Stomach smooth muscle (tissue), 2 donors: Measurements from ENCODE around the gene HPCAL1.

Experiments
- H3K27ac ChIP-seq: one replicate; pipeline ENCODE4 v1.7.0; 2013; ENCODE audit warnings: mild to moderate bottlenecking, low read length, inconsistent platforms
- H3K27me3 ChIP-seq, 2 donors: one replicate each; pipeline ENCODE4 v1.7.0; 2013; ENCODE audit warnings: low read length in 2 of 2; ENCODE audit not compliant: insufficient read depth in 2 of 2, control insufficient read depth in 1 of 2
- H3K36me3 ChIP-seq, 2 donors: one replicate each; pipeline ENCODE4 v1.7.0; 2013; ENCODE audit warnings: low read length in 2 of 2; ENCODE audit not compliant: control insufficient read depth in 2 of 2, insufficient read depth in 2 of 2
- H3K4me1 ChIP-seq: one replicate; pipeline ENCODE4 v1.7.0; 2013; ENCODE audit warnings: low read length; ENCODE audit not compliant: control insufficient read depth, insufficient read depth
- H3K4me3 ChIP-seq, 2 donors: one replicate each; pipeline ENCODE4 v1.7.0; 2013; ENCODE audit warnings: low read length in 2 of 2
- H3K9ac ChIP-seq, 2 donors: one replicate each; pipeline ENCODE4 v1.7.0; 2013; ENCODE audit warnings: low read length in 2 of 2, mild to moderate bottlenecking in 1 of 2
- H3K9me3 ChIP-seq, 2 donors: one replicate each; pipeline ENCODE4 v1.7.0; 2013; ENCODE audit warnings: low read length in 2 of 2; ENCODE audit not compliant: control insufficient read depth in 2 of 2
- donor health status: healthy.
- donor health status: Pancreatic carcinoma.

Gene HPCAL1

DNA sequence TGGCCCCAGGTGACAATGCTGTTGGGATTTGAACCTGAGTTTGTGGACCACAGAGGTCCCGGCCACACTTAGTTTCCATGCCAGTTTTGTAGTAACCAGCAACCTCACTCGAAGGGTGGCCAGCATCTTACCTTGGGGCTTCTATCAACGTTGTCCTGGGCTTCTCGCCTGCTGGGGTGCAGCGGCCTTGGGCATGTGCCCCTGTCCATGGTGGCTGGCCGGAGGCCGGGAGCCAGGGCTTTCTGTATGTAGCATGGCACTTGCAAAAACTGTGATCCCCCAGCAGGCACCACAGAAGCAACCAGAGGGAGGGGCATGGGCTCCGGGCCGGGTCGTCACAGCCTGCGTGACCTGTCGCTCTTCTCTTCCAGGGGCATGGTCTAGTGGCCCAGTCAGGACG is 93.8 kb downstream of the HPCAL1 start:
- no peak overlapping the region for H3K4me3 ChIP-seq
- no peaks in the 10 kb centered on the region for H3K27me3 ChIP-seq
- no peak overlapping the region for H3K9ac ChIP-seq
- H3K9me3 ChIP-seq = no peaks in the 10 kb centered on the region
- H3K27ac ChIP-seq = no peak overlapping the region
- peaks cover 8% of the 10 kb centered on the region for H3K4me1 ChIP-seq
- H3K36me3 ChIP-seq = peaks cover 0 to 2% of the 10 kb centered on the region in 2 donors

DNA sequence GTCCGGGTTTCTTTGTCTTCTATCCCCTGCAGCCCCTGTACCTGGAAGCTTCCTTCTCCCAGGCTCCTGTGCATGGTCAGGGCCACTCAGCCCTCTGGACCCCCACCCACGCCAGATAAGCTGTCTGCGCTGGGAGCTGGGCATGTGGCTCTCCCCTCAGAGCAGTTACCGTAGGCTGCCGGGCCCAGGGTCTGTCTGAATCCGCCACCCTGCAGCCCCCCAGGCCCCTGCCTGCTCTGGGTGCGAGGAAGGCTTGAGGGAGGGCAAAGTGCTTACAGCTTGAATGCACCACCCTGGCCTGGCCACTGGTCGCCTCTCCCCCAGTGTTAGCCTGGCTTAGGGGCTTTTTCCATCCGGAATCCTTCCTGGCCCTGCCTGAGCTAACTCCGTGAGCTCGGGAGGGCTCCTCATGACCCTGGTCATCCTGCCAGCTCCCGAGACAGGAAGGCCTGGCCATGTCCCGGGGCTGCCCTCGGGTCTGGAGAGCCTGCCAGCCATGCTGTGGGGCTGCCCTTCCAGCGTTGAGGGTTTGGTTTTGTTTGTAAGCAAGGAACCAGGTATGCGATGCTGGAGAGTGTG is 94.7 kb downstream of the HPCAL1 start:
- no peak overlapping the region for H3K27ac ChIP-seq
- no peaks in the 10 kb centered on the region for H3K27me3 ChIP-seq
- H3K4me1 ChIP-seq = peaks cover 13% of the 10 kb centered on the region
- no peak overlapping the region for H3K9ac ChIP-seq
- peaks cover 0 to 2% of the 10 kb centered on the region in 2 donors for H3K36me3 ChIP-seq
- H3K4me3 ChIP-seq = no peak overlapping the region
- no peaks in the 10 kb centered on the region for H3K9me3 ChIP-seq

- Histone ChIP-seq H3K27ac (no peak overlapping the region), H3K9ac (no peak overlapping the region), H3K9me3 (no peaks in the 10 kb centered on the region), H3K4me1 (peaks cover 15% of the 10 kb centered on the region), H3K4me3 (no peak overlapping the region), H3K27me3 (no peaks in the 10 kb centered on the region), H3K36me3 (peaks cover 0 to 2% of the 10 kb centered on the region in 2 donors)
These were observed 95.2 kb downstream of the HPCAL1 start for GRCh38 chr2:10397878-10398277.

DNA sequence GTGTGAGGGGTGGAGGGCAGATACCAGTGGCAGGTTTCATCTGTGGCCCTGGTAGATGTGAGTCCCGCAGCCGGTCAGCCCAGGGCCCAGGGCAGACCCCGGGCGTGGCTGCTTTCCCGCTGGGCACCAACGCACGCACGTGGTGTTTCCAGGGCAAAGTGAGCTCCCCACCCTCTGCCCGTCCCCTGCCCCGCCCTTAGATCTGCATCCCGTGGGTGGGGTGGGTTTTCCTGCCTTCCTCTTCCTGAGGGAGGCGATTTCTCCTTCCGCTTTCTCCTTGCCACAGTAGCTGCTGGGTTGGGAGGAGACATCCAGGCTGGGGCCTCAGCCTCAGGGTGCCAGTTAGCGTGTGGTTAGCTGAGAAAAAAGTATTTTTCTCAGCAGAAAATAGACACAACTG is 95.8 kb downstream of the HPCAL1 start:
- H3K9ac ChIP-seq = no peak overlapping the region
- H3K27ac ChIP-seq = no peak overlapping the region
- peaks cover 0 to 2% of the 10 kb centered on the region in 2 donors for H3K36me3 ChIP-seq
- H3K4me1 ChIP-seq = peaks cover 15% of the 10 kb centered on the region
- no peaks in the 10 kb centered on the region for H3K27me3 ChIP-seq
- no peak overlapping the region for H3K4me3 ChIP-seq
- no peaks in the 10 kb centered on the region for H3K9me3 ChIP-seq

DNA sequence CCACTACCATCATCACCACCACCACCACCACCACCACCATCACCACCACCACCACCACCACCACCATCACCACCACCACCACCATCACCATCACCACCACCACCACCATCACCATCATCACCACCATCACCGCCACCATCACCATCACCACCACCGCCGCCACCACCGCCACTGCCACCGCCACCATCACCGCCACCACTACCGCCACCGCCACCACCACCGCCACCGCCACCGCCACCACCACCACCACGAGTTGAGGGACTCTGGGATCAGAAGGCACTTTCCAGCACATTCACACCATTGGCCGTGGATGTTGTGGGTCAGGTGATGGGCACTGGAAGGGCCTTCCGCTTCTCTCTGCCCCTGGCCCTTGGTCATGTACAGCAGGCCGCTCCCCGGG is 96.7 kb downstream of the HPCAL1 start:
- H3K27ac ChIP-seq = no peak overlapping the region
- H3K4me3 ChIP-seq = no peak overlapping the region
- H3K27me3 ChIP-seq = no peaks in the 10 kb centered on the region
- peaks cover 0 to 2% of the 10 kb centered on the region in 2 donors for H3K36me3 ChIP-seq
- peaks cover 21% of the 10 kb centered on the region for H3K4me1 ChIP-seq
- no peaks in the 10 kb centered on the region for H3K9me3 ChIP-seq
- no peak overlapping the region for H3K9ac ChIP-seq

DNA sequence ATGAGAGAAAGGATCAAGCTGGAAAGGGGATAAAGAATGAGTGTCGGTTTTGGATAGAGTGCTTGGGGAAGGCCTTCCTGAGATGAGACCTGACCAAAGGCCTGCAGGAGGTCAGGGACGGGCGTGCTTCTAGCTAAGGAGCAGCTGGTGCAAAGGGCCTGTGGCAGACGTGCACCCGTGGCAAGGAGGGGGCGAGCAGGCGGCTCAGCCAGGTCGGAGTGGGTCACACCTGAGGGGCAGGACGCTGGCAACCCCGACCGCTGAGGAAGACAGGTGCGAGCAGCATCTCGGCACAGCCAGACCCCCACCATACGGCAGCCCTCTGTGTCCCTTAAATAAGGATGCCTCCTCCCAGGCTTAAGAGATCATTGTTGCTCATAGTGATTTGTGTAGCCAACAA is 97.3 kb downstream of the HPCAL1 start:
- Histone ChIP-seq H3K4me1 (peaks cover 27% of the 10 kb centered on the region), H3K36me3 (peaks cover 0 to 2% of the 10 kb centered on the region in 2 donors), H3K27ac (peak overlapping the region; percentile 24)

DNA sequence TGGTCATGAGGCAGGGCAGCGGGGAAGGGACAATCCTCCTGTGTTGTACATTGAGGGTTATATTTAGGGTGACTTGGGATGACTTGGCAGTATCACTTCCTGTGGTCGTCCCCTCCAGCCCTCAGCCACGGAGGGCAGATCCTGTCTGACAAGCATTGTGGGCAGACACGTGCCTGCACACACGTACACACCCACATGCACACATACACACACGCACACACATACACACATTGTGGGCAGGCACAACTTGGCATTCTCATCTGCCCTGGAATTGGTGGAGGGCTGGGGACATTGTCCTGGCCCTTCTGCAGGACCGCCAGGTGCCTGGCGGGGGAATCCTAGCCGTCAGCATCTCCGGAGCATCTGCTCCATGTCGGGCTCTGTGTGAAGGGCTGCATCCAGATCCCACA is 97.9 kb downstream of the HPCAL1 start:
- Histone ChIP-seq H3K9ac (no peak overlapping the region), H3K4me1 (peaks cover 33% of the 10 kb centered on the region), H3K36me3 (peaks cover 0 to 2% of the 10 kb centered on the region in 2 donors), H3K27ac (peak overlapping the region; percentile 24), H3K4me3 (no peak overlapping the region), H3K27me3 (no peaks in the 10 kb centered on the region), H3K9me3 (no peaks in the 10 kb centered on the region)

More for the DNA sequence above, 97.3 kb downstream of the HPCAL1 start:
- Histone ChIP-seq H3K9me3 (no peaks in the 10 kb centered on the region), H3K9ac (no peak overlapping the region), H3K4me3 (no peak overlapping the region), H3K27me3 (no peaks in the 10 kb centered on the region)

DNA sequence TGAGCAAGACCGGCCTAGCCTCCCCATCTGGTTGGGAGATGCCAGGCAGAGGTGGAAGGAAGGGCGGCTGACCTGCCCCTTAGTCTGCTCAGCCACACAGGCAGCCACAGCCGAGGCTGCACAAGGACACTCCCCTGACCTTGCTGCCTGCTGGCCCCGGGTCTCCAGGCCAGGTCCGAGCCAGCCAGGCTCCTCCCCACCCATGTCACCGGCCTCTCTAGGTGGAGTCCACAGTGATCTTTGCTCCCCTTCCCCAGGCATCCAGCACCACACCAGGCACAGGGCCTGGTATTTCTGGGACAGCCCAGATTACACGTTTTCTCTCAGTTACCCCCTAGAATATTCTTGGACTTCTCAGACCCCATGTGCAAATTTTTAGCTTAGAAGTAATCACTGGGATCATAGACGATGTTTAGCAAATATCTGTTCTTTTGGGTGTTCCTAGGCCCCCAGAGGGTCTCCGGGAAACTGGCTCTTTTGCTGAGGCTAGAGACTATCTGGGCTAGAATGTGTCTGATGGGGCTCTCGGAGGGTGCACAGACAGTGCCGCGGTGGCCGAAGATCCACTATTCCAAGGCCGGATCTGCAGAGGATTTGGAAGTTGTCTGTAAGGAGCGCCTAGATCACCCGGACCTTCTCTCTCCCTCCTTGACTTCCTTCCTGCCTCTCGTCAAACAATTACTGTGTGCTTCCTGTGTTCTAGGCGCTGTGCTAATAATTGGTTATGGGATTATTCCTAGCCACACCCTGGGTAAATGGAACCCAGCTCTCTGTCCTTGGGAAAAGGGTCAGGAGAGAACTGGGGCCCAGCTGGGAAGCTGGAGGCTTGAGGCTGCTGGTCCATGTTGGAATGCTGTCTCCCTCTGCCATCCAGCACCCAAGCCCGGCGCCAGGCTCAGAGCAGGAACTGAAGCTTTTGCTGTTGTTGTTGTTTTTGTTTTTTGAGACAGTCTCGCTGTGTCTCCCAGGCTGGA is 98.6 kb downstream of the HPCAL1 start:
- Histone ChIP-seq H3K9me3 (no peaks in the 10 kb centered on the region), H3K27ac (peak overlapping the region; percentile 24), H3K4me1 (peaks cover 40% of the 10 kb centered on the region), H3K27me3 (no peaks in the 10 kb centered on the region), H3K4me3 (no peak overlapping the region), H3K36me3 (peaks cover 0 to 2% of the 10 kb centered on the region in 2 donors), H3K9ac (no peak overlapping the region)

DNA sequence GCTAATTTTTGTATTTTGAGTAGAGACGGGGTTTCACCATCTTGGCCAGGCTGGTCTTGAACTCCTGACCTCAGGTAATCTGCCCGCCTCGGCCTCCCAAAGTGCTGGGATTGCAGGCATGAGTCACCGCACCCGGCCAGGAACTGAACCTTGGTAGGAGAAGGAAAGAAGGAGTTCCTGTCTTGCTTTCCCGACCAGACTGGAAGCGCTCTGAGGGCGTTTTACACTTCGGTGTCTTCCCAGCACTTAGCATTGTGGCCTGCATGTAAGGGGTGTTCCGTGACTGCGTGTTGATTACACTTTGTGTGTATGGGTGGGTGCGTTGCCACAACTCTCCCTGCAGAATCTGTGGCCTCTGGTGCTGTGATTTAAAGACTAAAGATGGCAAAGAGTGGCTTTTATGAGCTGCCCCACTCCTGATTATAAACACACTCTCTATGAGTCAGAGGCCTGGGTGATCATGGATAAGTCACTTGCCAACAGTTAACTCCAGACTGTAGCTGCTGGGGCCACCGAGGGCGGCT is 99.4 kb downstream of the HPCAL1 start:
- no peak overlapping the region for H3K27ac ChIP-seq
- H3K36me3 ChIP-seq = peaks cover 0 to 2% of the 10 kb centered on the region in 2 donors
- H3K27me3 ChIP-seq = no peaks in the 10 kb centered on the region
- H3K9ac ChIP-seq = no peak overlapping the region
- peaks cover 44% of the 10 kb centered on the region for H3K4me1 ChIP-seq
- no peaks in the 10 kb centered on the region for H3K9me3 ChIP-seq
- no peak overlapping the region for H3K4me3 ChIP-seq

DNA sequence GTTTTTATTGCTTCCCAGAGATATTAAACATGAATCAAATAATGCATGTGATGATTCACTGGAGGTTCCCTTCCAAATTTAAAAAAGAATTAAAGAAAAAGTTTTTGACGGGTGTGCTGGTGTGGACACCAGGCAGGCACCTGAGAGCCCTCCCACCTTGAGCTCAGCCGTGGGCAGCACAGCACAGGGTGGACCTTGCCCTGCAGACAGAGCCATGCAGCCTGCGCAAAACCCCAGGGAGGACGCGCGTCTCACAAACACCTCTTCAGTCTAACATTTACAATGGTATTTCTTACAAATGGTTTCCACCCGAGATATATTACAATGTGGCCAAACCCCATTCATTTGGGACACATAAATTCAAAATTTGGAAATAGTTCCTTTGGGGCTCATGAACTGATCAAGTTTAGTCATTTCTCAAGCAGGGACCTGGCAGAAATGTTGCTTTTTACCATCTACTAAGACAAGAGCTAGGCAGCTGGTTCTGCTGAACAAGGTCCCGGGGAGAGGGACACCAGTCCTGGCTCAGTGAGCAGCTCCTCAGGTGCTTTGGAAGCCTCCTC is 100.0 kb downstream of the HPCAL1 start:
- H3K9ac ChIP-seq = no peak overlapping the region
- H3K27ac ChIP-seq = no peak overlapping the region
- peaks cover 51% of the 10 kb centered on the region for H3K4me1 ChIP-seq
- H3K27me3 ChIP-seq = no peaks in the 10 kb centered on the region
- H3K36me3 ChIP-seq = peaks cover 0 to 2% of the 10 kb centered on the region in 2 donors
- H3K9me3 ChIP-seq = no peaks in the 10 kb centered on the region
- no peak overlapping the region for H3K4me3 ChIP-seq
